ENCODE results near the gene DISC1.

GRCh38 chr1:231849981-231850380 lies 223.4 kb downstream of the DISC1 start:
- TF ChIP-seq FOXA1 (IDR thresholded peaks at IDR 0.05) (no peak), BHLHE40 (IDR thresholded peaks at IDR 0.05; ENCODE audit: borderline replicate concordance) (no peak), CTBP1 (IDR thresholded peaks at IDR 0.05; ENCODE audit: borderline replicate concordance) (no peak), SUZ12 (IDR thresholded peaks at IDR 0.05) (no peak), SP1 (IDR thresholded peaks at IDR 0.05) (no peak), L3MBTL2 (conservative IDR thresholded peaks at IDR 0.05) (no peak), HDGF (IDR thresholded peaks at IDR 0.05; ENCODE audit: borderline replicate concordance) (no peak), TARDBP (IDR thresholded peaks at IDR 0.05) (no peak), FOXK2 (IDR thresholded peaks at IDR 0.05) (no peak)
- TF ChIP-seq, protein P1, sequence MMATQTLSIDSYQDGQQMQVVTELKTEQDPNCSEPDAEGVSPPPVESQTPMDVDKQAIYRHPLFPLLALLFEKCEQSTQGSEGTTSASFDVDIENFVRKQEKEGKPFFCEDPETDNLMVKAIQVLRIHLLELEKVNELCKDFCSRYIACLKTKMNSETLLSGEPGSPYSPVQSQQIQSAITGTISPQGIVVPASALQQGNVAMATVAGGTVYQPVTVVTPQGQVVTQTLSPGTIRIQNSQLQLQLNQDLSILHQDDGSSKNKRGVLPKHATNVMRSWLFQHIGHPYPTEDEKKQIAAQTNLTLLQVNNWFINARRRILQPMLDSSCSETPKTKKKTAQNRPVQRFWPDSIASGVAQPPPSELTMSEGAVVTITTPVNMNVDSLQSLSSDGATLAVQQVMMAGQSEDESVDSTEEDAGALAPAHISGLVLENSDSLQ (IDR thresholded peaks at IDR 0.05): no peak
